Tibial nerve (tissue), 4 donors: Measurements from ENCODE around the gene KLRG1.

ENCODE experiments used
- CTCF ChIP-seq, 5 experiments: fragments of 200-600 bp in 3 of 5; fragments of 450-650 bp in 2 of 5; sonication (generic) in 3 of 5; IDR thresholded peaks; one replicate each; pipeline ENCODE4 v1.5.1; 2016 to 2019; ENCODE audit warnings: antibody characterized with exemption in 5 of 5, mild to moderate bottlenecking in 3 of 5, moderate library complexity in 2 of 5
- EP300 ChIP-seq, 2 donors: sonication (generic); formaldehyde crosslinking; IDR thresholded peaks; one replicate each; pipeline ENCODE4 v1.6.1; 2017; ENCODE audit warnings: antibody characterized with exemption in 2 of 2, mild to moderate bottlenecking in 1 of 2
- POLR2A ChIP-seq, 2 donors: fragments of 450-650 bp; IDR thresholded peaks; one replicate each; pipeline ENCODE4 v1.6.1; 2017; ENCODE audit warnings: antibody characterized with exemption in 2 of 2, mild to moderate bottlenecking in 2 of 2, moderate library complexity in 2 of 2

- TF ChIP-seq CTCF (IDR thresholded peaks at IDR 0.05) = no peak
- no peak for TF ChIP-seq POLR2A (IDR thresholded peaks at IDR 0.05)
- no peak for TF ChIP-seq EP300 (IDR thresholded peaks at IDR 0.05)
These were observed 31.3 kb upstream of the KLRG1 start for GRCh38 chr12:8958066-8958465.
